Measurements from ENCODE around the gene ACADS. TPM values are rescaled to one million over a fixed set of nuclear protein-coding genes. Genes with fewer than 3 reads are reported as not detected.

The ACADS gene
- total RNA-seq, 4 donors from 2014 or later, result 30.5 to 55.1 (median 40.3) TPM

- ATAC-seq, result no peak
- Histone ChIP-seq H3K4me3 (no peak overlapping the region), H3K4me1 (no peaks in the 10 kb centered on the region), H3K9me3 (no peaks in the 10 kb centered on the region), H3K27ac (no peak overlapping the region), H3K27me3 (no peaks in the 10 kb centered on the region), H3K36me3 (no peaks in the 10 kb centered on the region)
- WGBS, 2 donors (ENCODE audit: low coverage in 1 of 2), result 72 to 76% methylated on average over 5 of the region's 5 CpGs
- TF ChIP-seq POLR2A (IDR thresholded peaks at IDR 0.05) (no peak), POLR2AphosphoS5 (IDR thresholded peaks at IDR 0.05) (no peak), EP300 (IDR thresholded peaks at IDR 0.05) (no peak)
- TF ChIP-seq, protein P1, sequence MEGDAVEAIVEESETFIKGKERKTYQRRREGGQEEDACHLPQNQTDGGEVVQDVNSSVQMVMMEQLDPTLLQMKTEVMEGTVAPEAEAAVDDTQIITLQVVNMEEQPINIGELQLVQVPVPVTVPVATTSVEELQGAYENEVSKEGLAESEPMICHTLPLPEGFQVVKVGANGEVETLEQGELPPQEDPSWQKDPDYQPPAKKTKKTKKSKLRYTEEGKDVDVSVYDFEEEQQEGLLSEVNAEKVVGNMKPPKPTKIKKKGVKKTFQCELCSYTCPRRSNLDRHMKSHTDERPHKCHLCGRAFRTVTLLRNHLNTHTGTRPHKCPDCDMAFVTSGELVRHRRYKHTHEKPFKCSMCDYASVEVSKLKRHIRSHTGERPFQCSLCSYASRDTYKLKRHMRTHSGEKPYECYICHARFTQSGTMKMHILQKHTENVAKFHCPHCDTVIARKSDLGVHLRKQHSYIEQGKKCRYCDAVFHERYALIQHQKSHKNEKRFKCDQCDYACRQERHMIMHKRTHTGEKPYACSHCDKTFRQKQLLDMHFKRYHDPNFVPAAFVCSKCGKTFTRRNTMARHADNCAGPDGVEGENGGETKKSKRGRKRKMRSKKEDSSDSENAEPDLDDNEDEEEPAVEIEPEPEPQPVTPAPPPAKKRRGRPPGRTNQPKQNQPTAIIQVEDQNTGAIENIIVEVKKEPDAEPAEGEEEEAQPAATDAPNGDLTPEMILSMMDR (IDR thresholded peaks at IDR 0.05), result no peak
These were observed 23.6 kb downstream of the ACADS start for GRCh38 chr12:120749256-120749655.

DNA sequence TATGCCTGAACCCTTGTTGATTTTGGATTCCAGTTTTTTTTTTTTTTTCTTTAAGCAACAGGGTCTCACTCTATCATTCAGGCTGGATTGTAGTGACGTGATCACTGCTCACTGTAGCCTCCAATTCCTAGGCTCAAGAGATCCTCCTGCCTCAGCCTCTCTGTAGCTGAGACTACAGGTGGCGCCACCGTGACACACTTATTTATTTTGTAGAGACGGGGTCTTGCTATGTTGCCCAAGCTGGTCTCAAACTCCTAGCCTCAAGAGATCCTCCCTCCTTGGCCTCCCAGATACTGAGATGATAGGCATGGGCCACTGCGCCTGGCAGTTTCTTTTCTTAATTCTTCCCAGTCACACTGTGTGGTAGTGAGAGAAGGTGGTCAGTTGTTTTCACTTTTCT, 25.2 kb downstream of the ACADS start:
- 87 to 100% methylated on average over 2 to 3 of the region's 5 CpGs for WGBS, 2 donors (ENCODE audit: low coverage in 1 of 2)

DNA sequence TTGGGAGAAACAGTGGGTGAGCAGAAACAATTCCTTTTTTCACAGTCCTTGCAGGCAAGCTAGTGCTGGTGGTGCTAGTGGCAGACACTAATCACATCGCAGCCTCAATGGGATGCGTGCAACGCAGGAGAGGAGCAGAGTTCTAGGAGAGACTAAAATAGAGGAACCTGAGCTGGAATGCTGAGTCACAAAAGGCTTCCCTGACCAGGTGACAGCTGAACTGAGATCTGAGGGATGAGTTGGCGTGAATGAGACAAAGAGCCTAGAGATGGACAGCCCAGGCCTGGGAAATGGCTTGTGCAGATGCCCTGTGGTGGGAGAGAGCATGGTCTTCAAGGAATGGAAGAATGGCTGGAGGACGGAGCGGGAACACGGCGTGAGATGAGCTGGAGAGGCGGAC, 25.8 kb downstream of the ACADS start:
- H3K27me3 ChIP-seq, result no peaks in the 10 kb centered on the region
- no peak overlapping the region for H3K27ac ChIP-seq
- WGBS, 2 donors (ENCODE audit: low coverage in 1 of 2), result 77 to 98% methylated on average over 5 to 9 of the region's 9 CpGs
- H3K36me3 ChIP-seq, result no peaks in the 10 kb centered on the region
- no peak overlapping the region for H3K4me3 ChIP-seq
- no peaks in the 10 kb centered on the region for H3K9me3 ChIP-seq
- TF ChIP-seq, protein P1 (IDR thresholded peaks at IDR 0.05), result no peak
- no peak for TF ChIP-seq POLR2AphosphoS5 (IDR thresholded peaks at IDR 0.05)
- TF ChIP-seq POLR2A (IDR thresholded peaks at IDR 0.05), result no peak
- no peaks in the 10 kb centered on the region for H3K4me1 ChIP-seq
- no peak for ATAC-seq

More for the DNA sequence above, 25.2 kb downstream of the ACADS start:
- Histone ChIP-seq H3K27me3 (no peaks in the 10 kb centered on the region), H3K4me3 (no peak overlapping the region), H3K4me1 (no peaks in the 10 kb centered on the region), H3K9me3 (no peaks in the 10 kb centered on the region), H3K36me3 (no peaks in the 10 kb centered on the region), H3K27ac (no peak overlapping the region)
- TF ChIP-seq, protein P1 (IDR thresholded peaks at IDR 0.05), result no peak
- TF ChIP-seq POLR2A (IDR thresholded peaks at IDR 0.05) (no peak), POLR2AphosphoS5 (IDR thresholded peaks at IDR 0.05) (no peak)
- ATAC-seq, result no peak

- no peaks in the 10 kb centered on the region for H3K4me1 ChIP-seq
- no peaks in the 10 kb centered on the region for H3K9me3 ChIP-seq
- TF ChIP-seq EP300 (IDR thresholded peaks at IDR 0.05) (no peak), POLR2A (IDR thresholded peaks at IDR 0.05) (no peak), POLR2AphosphoS5 (IDR thresholded peaks at IDR 0.05) (no peak)
- TF ChIP-seq, protein P1 (IDR thresholded peaks at IDR 0.05), result no peak
- H3K27me3 ChIP-seq, result no peaks in the 10 kb centered on the region
- H3K36me3 ChIP-seq, result no peaks in the 10 kb centered on the region
- no peak overlapping the region for H3K4me3 ChIP-seq
- H3K27ac ChIP-seq, result no peak overlapping the region
- ATAC-seq, result no peak
These were observed 29.2 kb downstream of the ACADS start for GRCh38 chr12:120754792-120755191.

GRCh38 chr12:120755269-120755668, 29.6 kb downstream of the ACADS start:
- ATAC-seq, result no peak
- H3K27me3 ChIP-seq, result no peaks in the 10 kb centered on the region
- no peak overlapping the region for H3K4me3 ChIP-seq
- TF ChIP-seq, protein P1 (IDR thresholded peaks at IDR 0.05), result no peak
- TF ChIP-seq POLR2A (IDR thresholded peaks at IDR 0.05) (no peak), EP300 (IDR thresholded peaks at IDR 0.05) (no peak), POLR2AphosphoS5 (IDR thresholded peaks at IDR 0.05) (no peak)
- H3K36me3 ChIP-seq, result peaks cover 0 to 1% of the 10 kb centered on the region in 2 donors
- no peaks in the 10 kb centered on the region for H3K4me1 ChIP-seq
- no peak overlapping the region for H3K27ac ChIP-seq
- H3K9me3 ChIP-seq, result no peaks in the 10 kb centered on the region
